ENCODE measurements around the gene SPAAR. TPM values are rescaled to one million over a fixed set of nuclear protein-coding genes. Genes with fewer than 3 reads are reported as not detected.

Gene SPAAR
- total and polyA plus RNA-seq, 9 of the 15 experiments (the other 6 are each of a cell fraction or from before 2014, with no cell fraction given), result not detected

DNA sequence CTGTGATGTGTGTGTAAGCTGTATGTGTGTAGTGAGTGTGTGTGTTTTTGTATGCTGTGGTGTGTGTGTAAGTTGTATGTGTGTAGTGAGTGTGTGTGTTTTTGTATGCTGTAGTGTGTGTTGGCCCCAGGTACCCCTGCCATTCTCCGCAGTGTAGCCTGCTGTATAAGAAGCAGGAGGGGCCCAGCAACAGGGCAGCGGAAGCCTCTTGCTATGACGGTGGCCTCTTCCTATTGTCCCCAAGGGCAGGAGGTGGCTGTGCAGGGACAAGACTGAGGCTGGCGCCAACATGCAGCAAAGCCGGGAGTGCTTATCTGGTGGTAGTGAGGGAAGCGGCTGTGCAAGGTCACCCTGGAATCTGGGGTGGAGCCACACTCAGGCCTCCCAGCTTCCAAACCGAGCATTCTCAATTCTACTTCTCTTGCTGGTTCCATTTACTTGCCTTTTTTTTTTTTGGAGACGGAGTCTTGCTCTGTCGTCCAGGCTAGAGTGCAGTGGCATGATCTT lies 5.1 kb downstream of the SPAAR start (continued):
- TF ChIP-seq, protein P1, sequence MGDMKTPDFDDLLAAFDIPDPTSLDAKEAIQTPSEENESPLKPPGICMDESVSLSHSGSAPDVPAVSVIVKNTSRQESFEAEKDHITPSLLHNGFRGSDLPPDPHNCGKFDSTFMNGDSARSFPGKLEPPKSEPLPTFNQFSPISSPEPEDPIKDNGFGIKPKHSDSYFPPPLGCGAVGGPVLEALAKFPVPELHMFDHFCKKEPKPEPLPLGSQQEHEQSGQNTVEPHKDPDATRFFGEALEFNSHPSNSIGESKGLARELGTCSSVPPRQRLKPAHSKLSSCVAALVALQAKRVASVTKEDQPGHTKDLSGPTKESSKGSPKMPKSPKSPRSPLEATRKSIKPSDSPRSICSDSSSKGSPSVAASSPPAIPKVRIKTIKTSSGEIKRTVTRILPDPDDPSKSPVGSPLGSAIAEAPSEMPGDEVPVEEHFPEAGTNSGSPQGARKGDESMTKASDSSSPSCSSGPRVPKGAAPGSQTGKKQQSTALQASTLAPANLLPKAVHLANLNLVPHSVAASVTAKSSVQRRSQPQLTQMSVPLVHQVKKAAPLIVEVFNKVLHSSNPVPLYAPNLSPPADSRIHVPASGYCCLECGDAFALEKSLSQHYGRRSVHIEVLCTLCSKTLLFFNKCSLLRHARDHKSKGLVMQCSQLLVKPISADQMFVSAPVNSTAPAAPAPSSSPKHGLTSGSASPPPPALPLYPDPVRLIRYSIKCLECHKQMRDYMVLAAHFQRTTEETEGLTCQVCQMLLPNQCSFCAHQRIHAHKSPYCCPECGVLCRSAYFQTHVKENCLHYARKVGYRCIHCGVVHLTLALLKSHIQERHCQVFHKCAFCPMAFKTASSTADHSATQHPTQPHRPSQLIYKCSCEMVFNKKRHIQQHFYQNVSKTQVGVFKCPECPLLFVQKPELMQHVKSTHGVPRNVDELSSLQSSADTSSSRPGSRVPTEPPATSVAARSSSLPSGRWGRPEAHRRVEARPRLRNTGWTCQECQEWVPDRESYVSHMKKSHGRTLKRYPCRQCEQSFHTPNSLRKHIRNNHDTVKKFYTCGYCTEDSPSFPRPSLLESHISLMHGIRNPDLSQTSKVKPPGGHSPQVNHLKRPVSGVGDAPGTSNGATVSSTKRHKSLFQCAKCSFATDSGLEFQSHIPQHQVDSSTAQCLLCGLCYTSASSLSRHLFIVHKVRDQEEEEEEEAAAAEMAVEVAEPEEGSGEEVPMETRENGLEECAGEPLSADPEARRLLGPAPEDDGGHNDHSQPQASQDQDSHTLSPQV (IDR thresholded peaks at IDR 0.05), result peak; percentile 92
- TF ChIP-seq ZNF766 (CRISPR knock-in tag; conservative IDR thresholded peaks at IDR 0.05), result peak; percentile 80; the same call in 1 of the 2 replicates
- no peak for TF ChIP-seq NR2C1 (IDR thresholded peaks at IDR 0.05)
- peak; percentile 67 for TF ChIP-seq NR2C1 (tag; IDR thresholded peaks at IDR 0.05)
- TF ChIP-seq, protein P2, sequence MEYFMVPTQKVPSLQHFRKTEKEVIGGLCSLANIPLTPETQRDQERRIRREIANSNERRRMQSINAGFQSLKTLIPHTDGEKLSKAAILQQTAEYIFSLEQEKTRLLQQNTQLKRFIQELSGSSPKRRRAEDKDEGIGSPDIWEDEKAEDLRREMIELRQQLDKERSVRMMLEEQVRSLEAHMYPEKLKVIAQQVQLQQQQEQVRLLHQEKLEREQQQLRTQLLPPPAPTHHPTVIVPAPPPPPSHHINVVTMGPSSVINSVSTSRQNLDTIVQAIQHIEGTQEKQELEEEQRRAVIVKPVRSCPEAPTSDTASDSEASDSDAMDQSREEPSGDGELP (CRISPR knock-in tag; IDR thresholded peaks at IDR 0.05; ENCODE audit: borderline replicate concordance), result peak; percentile 76; the same call in 1 of the 2 replicates
- peak; percentile 31 to 47; a peak in 2 of 4 replicates for TF ChIP-seq MAZ (CRISPR knock-in tag; conservative IDR thresholded peaks at IDR 0.05 in 1 of 2, IDR thresholded peaks at IDR 0.05 in 1 of 2)
- TF ChIP-seq MYNN (IDR thresholded peaks at IDR 0.05), result peak; percentile 82
- no peak for TF ChIP-seq MYNN (CRISPR knock-in tag; IDR thresholded peaks at IDR 0.05)
- TF ChIP-seq FOXK2 (conservative IDR thresholded peaks at IDR 0.05 in 1 of 2, IDR thresholded peaks at IDR 0.05 in 1 of 2; ENCODE audit: low read depth in 2 of 2), result peak; percentile 55 to 64; a peak in 3 of 4 replicates
- 0 out of 4 replicates have a peak, but pooled peaks of 1 of the 2 experiments have one; percentile 44 for TF ChIP-seq ETV6 (IDR thresholded peaks at IDR 0.05; ENCODE audit: borderline replicate concordance in 1 of 2, low read depth in 2 of 2, low read length in 1 of 2)
- TF ChIP-seq ETV6 (CRISPR knock-in tag; IDR thresholded peaks at IDR 0.05; ENCODE audit: borderline replicate concordance), result no peak
- TF ChIP-seq EP400 (IDR thresholded peaks at IDR 0.05), result peak; percentile 51
- TF ChIP-seq ZNF644 (tag; IDR thresholded peaks at IDR 0.05; ENCODE audit: low read depth), result peak; percentile 48; the same call in 1 of the 2 replicates

Measured in K562 (cell line).